NT2/D1 (cell line): ENCODE data around the gene FAM193A.

Experiments used
- YY1 ChIP-seq: IDR thresholded peaks from 2 replicates; pipeline ENCODE4 v1.6.1; 2011; ENCODE audit not compliant: insufficient read length, insufficient read depth
- ZNF274 ChIP-seq: IDR thresholded peaks from 2 replicates; pipeline ENCODE4 v1.6.1; 2011; ENCODE audit warnings: mild to moderate bottlenecking, low read depth, low read length

DNA sequence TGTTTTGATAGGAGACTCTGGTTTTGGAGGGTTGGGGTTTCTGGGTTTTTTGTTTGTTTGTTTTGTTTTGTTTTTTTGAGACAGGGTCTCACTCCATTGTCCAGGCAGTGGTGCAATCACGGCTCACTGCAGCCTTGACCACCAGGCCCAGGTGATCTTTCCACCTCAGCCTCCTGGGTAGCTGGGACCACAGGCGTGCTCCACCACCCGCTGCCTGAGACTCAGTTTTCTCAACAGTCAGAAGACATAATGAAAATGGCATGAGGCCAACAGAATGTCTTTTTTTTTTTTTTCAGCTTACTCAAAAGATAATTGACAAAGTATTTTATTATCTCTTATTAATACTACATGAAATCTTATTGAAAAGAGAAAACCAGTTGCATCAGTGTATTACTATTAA lies 187.3 kb downstream of the FAM193A start:
- TF ChIP-seq ZNF274 (no peak), YY1 (no peak)
